ENCODE measurements around the gene GLB1L. TPM values are rescaled to one million over a fixed set of nuclear protein-coding genes. Genes with fewer than 3 reads are reported as not detected.

GLB1L gene
- polyA plus RNA-seq, 1 of the 3 experiments (the other 2 are of a cell fraction) = 11.7 TPM

GRCh38 chr2:219213026-219213415 is 32.2 kb downstream of the GLB1L start:
- H3K27ac ChIP-seq (ENCODE audit: low read depth in 2 of 2, low read length in 1 of 2) = no peak overlapping the region
- H3K27me3 ChIP-seq (ENCODE audit: insufficient read depth) = no peaks in the 10 kb centered on the region
- no peak for DNase-seq
- POLR2A ChIA-PET = interaction anchor here (0.8 kb wide), 1 partner anchor 12 kb away, joined by 3 read pairs; no protein-coding TSS in a partner anchor
- peaks cover 5 to 21% of the 10 kb centered on the region in 2 experiments; a peak in 3 of 4 replicates for H3K4me1 ChIP-seq (ENCODE audit: control insufficient read depth in 1 of 2, insufficient read depth in 2 of 2, low read depth in 1 of 2, low read length in 1 of 2)
- H3K9me2 ChIP-seq = no peaks in the 10 kb centered on the region
- H3K36me3 ChIP-seq (replicated peaks in 1 of 2; ENCODE audit: control insufficient read depth in 1 of 2, insufficient read depth in 2 of 2, low read length in 1 of 2) = peaks cover 22 to 62% of the 10 kb centered on the region in 2 experiments
- no peaks in the 10 kb centered on the region for H4K20me1 ChIP-seq (ENCODE audit: insufficient read depth)
- H3F3A ChIP-seq (replicated peaks; ENCODE audit: insufficient read depth) = peaks cover 13% of the 10 kb centered on the region
- no peak overlapping the region for H3K9ac ChIP-seq
- 95% methylated on average over 8 of the region's 8 CpGs for WGBS (ENCODE audit: low lambda C conversion rate)
- H2AFZ ChIP-seq (ENCODE audit: low read depth) = no peak overlapping the region
- H3K4me2 ChIP-seq = no peak overlapping the region
- TF ChIP-seq EZH2phosphoT487 (IDR thresholded peaks at IDR 0.05; ENCODE audit: borderline replicate concordance, low read depth) = no peak
- TF ChIP-seq SMC3 (IDR thresholded peaks at IDR 0.05; ENCODE audit: low read depth, low read length) = no peak
- TF ChIP-seq FOSL2 (IDR thresholded peaks at IDR 0.05; ENCODE audit: borderline replicate concordance, low read depth) = no peak
- TF ChIP-seq JUND (IDR thresholded peaks at IDR 0.05) = no peak
- no peak for TF ChIP-seq GATA2 (CRISPR knock-in tag; IDR thresholded peaks at IDR 0.05)
- no peak for TF ChIP-seq CHD2 (IDR thresholded peaks at IDR 0.05; ENCODE audit: low read length, partially characterized antibody)
- no peak for TF ChIP-seq USF2 (IDR thresholded peaks at IDR 0.05; ENCODE audit: borderline replicate concordance, low read depth, low read length)
- no peak for TF ChIP-seq FOXM1 (IDR thresholded peaks at IDR 0.05; ENCODE audit: low read depth)
- TF ChIP-seq PBX3 (IDR thresholded peaks at IDR 0.05) = no peak
- no peak for TF ChIP-seq TEAD4 (IDR thresholded peaks at IDR 0.05; ENCODE audit: borderline replicate concordance, insufficient read depth)
- no peak for TF ChIP-seq EP300 (IDR thresholded peaks at IDR 0.05; ENCODE audit: borderline replicate concordance in 1 of 2, low read depth in 1 of 2, low read length in 1 of 2)
- no peak for TF ChIP-seq ELF1 (IDR thresholded peaks at IDR 0.05)
- no peak for TF ChIP-seq SIN3A (IDR thresholded peaks at IDR 0.05; ENCODE audit: borderline replicate concordance, low read depth, low read length)
- no peak for TF ChIP-seq RAD21 (IDR thresholded peaks at IDR 0.05; ENCODE audit: low read length)
- TF ChIP-seq NRF1 (IDR thresholded peaks at IDR 0.05; ENCODE audit: low read depth, low read length) = no peak
- CTCF ChIA-PET = interaction anchor here (0.5 to 3.4 kb wide), 5 partner anchors 12 to 179 kb away, joined by 3 to 22 read pairs (median 3); partner anchors contain the start of gene NHEJ1
- H3K9me3 ChIP-seq = no peaks in the 10 kb centered on the region
- H3K79me2 ChIP-seq (ENCODE audit: insufficient read depth) = no peaks in the 10 kb centered on the region
- H3K4me3 ChIP-seq (ENCODE audit: low read depth in 2 of 2, low read length in 1 of 2) = no peak overlapping the region

- no peak for DNase-seq
- Histone ChIP-seq H3K4me3 (ENCODE audit: low read depth in 2 of 2, low read length in 1 of 2) (no peak overlapping the region), H3K36me3 (replicated peaks in 1 of 2; ENCODE audit: control insufficient read depth in 1 of 2, insufficient read depth in 2 of 2, low read length in 1 of 2) (peaks cover 20 to 54% of the 10 kb centered on the region in 2 experiments), H3F3A (replicated peaks; ENCODE audit: insufficient read depth) (peaks cover 10% of the 10 kb centered on the region), H3K9me2 (no peaks in the 10 kb centered on the region), H4K20me1 (ENCODE audit: insufficient read depth) (no peaks in the 10 kb centered on the region), H3K9ac (no peak overlapping the region), H3K79me2 (ENCODE audit: insufficient read depth) (no peaks in the 10 kb centered on the region), H3K4me2 (no peak overlapping the region), H3K4me1 (ENCODE audit: control insufficient read depth in 1 of 2, insufficient read depth in 2 of 2, low read depth in 1 of 2, low read length in 1 of 2) (peaks cover 13 to 20% of the 10 kb centered on the region in 2 experiments; a peak in 3 of 4 replicates), H3K27ac (ENCODE audit: low read depth in 2 of 2, low read length in 1 of 2) (no peak overlapping the region), H3K27me3 (ENCODE audit: insufficient read depth) (no peaks in the 10 kb centered on the region), H2AFZ (ENCODE audit: low read depth) (no peak overlapping the region), H3K9me3 (no peaks in the 10 kb centered on the region)
- 96% methylated on average over 9 of the region's 9 CpGs for WGBS (ENCODE audit: low lambda C conversion rate)
- TF ChIP-seq JUND (IDR thresholded peaks at IDR 0.05) (no peak), RCOR1 (IDR thresholded peaks at IDR 0.05; ENCODE audit: low read length) (no peak), EZH2phosphoT487 (IDR thresholded peaks at IDR 0.05; ENCODE audit: borderline replicate concordance, low read depth) (no peak), RXRA (IDR thresholded peaks at IDR 0.05; ENCODE audit: borderline replicate concordance, low read depth) (no peak), NFIC (IDR thresholded peaks at IDR 0.05; ENCODE audit: borderline replicate concordance) (no peak), REST (IDR thresholded peaks at IDR 0.05; ENCODE audit: low read depth, low read length) (no peak), TCF12 (IDR thresholded peaks at IDR 0.05) (no peak), NRF1 (IDR thresholded peaks at IDR 0.05; ENCODE audit: low read depth, low read length) (no peak)
- ChIA-PET CTCF (interaction anchor here (0.6 to 3.4 kb wide), 7 partner anchors 30 to 363 kb away, joined by 3 to 22 read pairs (median 4); partner anchors contain the start of gene CNPPD1), POLR2A (no interaction called here)
Measured at GRCh38 chr2:219210886-219211362, 34.3 kb downstream of the GLB1L start.
